Spleen (tissue), 11 donors: Measurements from ENCODE around the gene GAS7. TPM values are rescaled to one million over a fixed set of nuclear protein-coding genes. Genes with fewer than 3 reads are reported as not detected.

Experiments
- DNase-seq: peaks from one replicate; pipeline ENCODE4 v3.0.0-alpha.2; 2020
- H3K27ac ChIP-seq, 8 donors: fragments of 200-600 bp; sonication (generic) in 7 of 8; 1 replicate in 4 of 8; 2 replicates in 4 of 8; pipeline versions ENCODE4 v1.5.0 to v1.8.0; 2016 to 2021; ENCODE audit warnings: inconsistent platforms in 4 of 8, mild to moderate bottlenecking in 4 of 8, moderate library complexity in 1 of 8
- H3K27me3 ChIP-seq, 7 donors: fragments of 200-600 bp; sonication (generic) in 6 of 7; replicated peaks in 1 of 7; 1 replicate in 4 of 7; 2 replicates in 3 of 7; pipeline versions ENCODE4 v1.5.0 to v1.8.0; 2016 to 2021; ENCODE audit warnings: inconsistent platforms in 3 of 7, mild to moderate bottlenecking in 1 of 7
- H3K36me3 ChIP-seq, 6 donors: fragments of 200-600 bp; sonication (generic) in 5 of 6; 1 replicate in 4 of 6; 2 replicates in 2 of 6; pipeline versions ENCODE4 v1.5.0 to v1.8.0; 2016 to 2021; ENCODE audit warnings: inconsistent platforms in 2 of 6
- H3K4me1 ChIP-seq, 6 donors: fragments of 200-600 bp; sonication (generic) in 5 of 6; 1 replicate in 3 of 6; 2 replicates in 3 of 6; pipeline versions ENCODE4 v1.5.0 to v1.8.0; 2016 to 2021; ENCODE audit warnings: inconsistent platforms in 3 of 6
- H3K4me3 ChIP-seq, 8 donors: fragments of 200-600 bp; sonication (generic) in 7 of 8; 1 replicate in 4 of 8; 2 replicates in 4 of 8; pipeline versions ENCODE4 v1.5.0 to v1.8.0; 2016 to 2021; ENCODE audit warnings: inconsistent platforms in 4 of 8, mild to moderate bottlenecking in 4 of 8, moderate library complexity in 2 of 8
- H3K9me3 ChIP-seq, 8 donors: fragments of 200-600 bp; sonication (generic) in 7 of 8; 1 replicate in 4 of 8; 2 replicates in 4 of 8; pipeline versions ENCODE4 v1.5.0 to v1.8.0; 2016 to 2021; ENCODE audit warnings: inconsistent platforms in 4 of 8
- CTCF ChIP-seq, 11 experiments: fragments of 200-600 bp in 7 of 11; fragments of 450-650 bp in 4 of 11; sonication (generic) in 4 of 11; IDR thresholded peaks in 8 of 11; conservative IDR thresholded peaks in 3 of 11; 1 replicate in 7 of 11; 2 replicates in 4 of 11; pipeline versions ENCODE4 v1.4.0 to v1.8.0; 2016 to 2021; ENCODE audit warnings: antibody characterized with exemption in 11 of 11, inconsistent platforms in 4 of 11, mild to moderate bottlenecking in 1 of 11
- POLR2A ChIP-seq, 3 donors: fragments of 450-650 bp; IDR thresholded peaks; one replicate each; pipeline ENCODE4 v1.5.1; 2017; ENCODE audit warnings: antibody characterized with exemption in 3 of 3, mild to moderate bottlenecking in 1 of 3
- POLR2AphosphoS5 ChIP-seq, 3 donors: sonication (generic); formaldehyde crosslinking; IDR thresholded peaks; one replicate each; pipeline ENCODE4 v1.5.1; 2017; ENCODE audit warnings: antibody characterized with exemption in 3 of 3
- WGBS, 5 donors: extraction: QIAGEN DNeasy Blood & Tissue Kit in 3 of 5; methylation state at CpG; one replicate each; pipeline versions ENCODE4 v1.1.5 to v1.1.7; 2013 to 2018; 5-methylcytosine and 5-hydroxymethylcytosine counted together
- intact Hi-C: fragments of 100-400 bp; cut with DNase I; formaldehyde crosslinking; loops from one replicate; pipeline ENCODE4 v1.15.0; 2023; ENCODE audit warnings: low total_unique reads
- polyA plus RNA-seq, 3 donors: library from polyadenylated mRNA; stranded (reverse); fragments of 200-250 nt; gene quantifications; one replicate each; pipeline ENCODE4 v1.2.1, GENCODE V29; 2013
- total RNA-seq, 7 donors: library from RNA; depleted of rRNA in 3 of 7; stranded (reverse); fragments of >200 nt in 3 of 7; fragmentation: NEBNext Ultra II Directional in 4 of 7; extraction: Animal tissue kit (Norgen Biotek cat#: 25700) in 4 of 7; gene quantifications; one replicate each; pipeline versions ENCODE4 v1.1.0 to v1.2.1, GENCODE V29; 2016 to 2021
- donor health status: healthy with polysubstance abuse.
- donor health status: DM: no; HTN: no; CAD: no; lungs with moderate emphysema.
- donor health status: DM: no; HTN: no; CAD: no.
- donor health status: Bipolar disorder and iron deficiency.
- donor health status: healthy.
- donor health status: DM: no; HTN: no; CAD: no.
- donor health status: DM: yes; HTN: yes; CAD: no.

GAS7 gene
- total and polyA plus RNA-seq, 10 donors: 4.1 to 127 (median 60.9) TPM

GRCh38 chr17:9937241-9937761, 261.1 kb downstream of the GAS7 start:
- Histone ChIP-seq H3K27ac (peak overlapping the region in 2 of 8 donors; percentile 50 to 58), H3K9me3 (peaks cover 0 to 16% (median 12%) of the 10 kb centered on the region in 8 donors), H3K4me3 (no peak overlapping the region), H3K27me3 (no peaks in the 10 kb centered on the region), H3K4me1 (peaks cover 0 to 13% (median 3%) of the 10 kb centered on the region in 6 donors), H3K36me3 (peaks cover 0 to 100% (median 21%) of the 10 kb centered on the region in 6 donors)
- intact Hi-C loops: no loop called here
- 76 to 85% (median 83%) methylated on average over 12 to 13 of the region's 13 CpGs for WGBS, 5 donors
- no peak for DNase-seq
- TF ChIP-seq POLR2AphosphoS5 (IDR thresholded peaks at IDR 0.05) (peak; percentile 55 to 61 (median 59)), CTCF (IDR thresholded peaks at IDR 0.05 in 8 of 11, conservative IDR thresholded peaks at IDR 0.05 in 3 of 11) (no peak), POLR2A (IDR thresholded peaks at IDR 0.05) (no peak)

- H3K4me1 ChIP-seq: peaks cover 0 to 13% (median 3%) of the 10 kb centered on the region in 6 donors
- TF ChIP-seq POLR2AphosphoS5 (IDR thresholded peaks at IDR 0.05): no peak
- intact Hi-C loops: no loop called here
- no peaks in the 10 kb centered on the region for H3K27me3 ChIP-seq
- H3K27ac ChIP-seq: no peak overlapping the region
- 62 to 86% (median 81%) methylated on average over 3 of the region's 3 CpGs for WGBS, 5 donors
- peaks cover 0 to 100% (median 18%) of the 10 kb centered on the region in 6 donors for H3K36me3 ChIP-seq
- peaks cover 0 to 16% (median 12%) of the 10 kb centered on the region in 8 donors for H3K9me3 ChIP-seq
- no peak overlapping the region for H3K4me3 ChIP-seq
- DNase-seq: no peak
These were observed 262.3 kb downstream of the GAS7 start for GRCh38 chr17:9936095-9936494.

- Histone ChIP-seq H3K27ac (peak overlapping the region in 2 of 8 donors; percentile 21 to 27), H3K4me3 (no peak overlapping the region), H3K9me3 (peaks cover 0 to 16% (median 12%) of the 10 kb centered on the region in 8 donors), H3K27me3 (no peaks in the 10 kb centered on the region), H3K36me3 (peaks cover 0 to 100% (median 15%) of the 10 kb centered on the region in 6 donors), H3K4me1 (peaks cover 0 to 13% (median 3%) of the 10 kb centered on the region in 6 donors)
- no peak for TF ChIP-seq POLR2AphosphoS5 (IDR thresholded peaks at IDR 0.05)
- no peak for TF ChIP-seq POLR2A (IDR thresholded peaks at IDR 0.05)
- TF ChIP-seq CTCF (IDR thresholded peaks at IDR 0.05 in 8 of 11, conservative IDR thresholded peaks at IDR 0.05 in 3 of 11): no peak
- DNase-seq: no peak
- WGBS, 5 donors: 77 to 80% (median 79%) methylated on average over 6 of the region's 6 CpGs
- intact Hi-C loops: no loop called here
These were observed 263.0 kb downstream of the GAS7 start for GRCh38 chr17:9935408-9935807.

- intact Hi-C loops: no loop called here
- H3K4me1 ChIP-seq: peaks cover 0 to 13% (median 3%) of the 10 kb centered on the region in 6 donors
- no peak for DNase-seq
- 84 to 98% (median 90%) methylated on average over 7 of the region's 7 CpGs for WGBS, 5 donors
- H3K36me3 ChIP-seq: peaks cover 0 to 100% (median 10%) of the 10 kb centered on the region in 6 donors
- TF ChIP-seq CTCF (IDR thresholded peaks at IDR 0.05 in 8 of 11, conservative IDR thresholded peaks at IDR 0.05 in 3 of 11) (no peak), POLR2AphosphoS5 (IDR thresholded peaks at IDR 0.05) (no peak), POLR2A (IDR thresholded peaks at IDR 0.05) (no peak)
- H3K9me3 ChIP-seq: peaks cover 0 to 15% (median 12%) of the 10 kb centered on the region in 8 donors
- no peak overlapping the region for H3K27ac ChIP-seq
- H3K27me3 ChIP-seq: no peaks in the 10 kb centered on the region
- H3K4me3 ChIP-seq: no peak overlapping the region
These were observed 264.1 kb downstream of the GAS7 start for GRCh38 chr17:9934331-9934730.
